Mesothelial cell of epicardium (in vitro differentiated cells): ENCODE results near the gene COL4A1. TPM values are rescaled to one million over a fixed set of nuclear protein-coding genes. Genes with fewer than 3 reads are reported as not detected.

Experiments
- DNase-seq, 2 experiments: peaks; one replicate each; pipeline ENCODE4 v3.0.0; 2021; ENCODE audit warnings: low spot score in 2 of 2; ENCODE audit not compliant: unreplicated experiment in 2 of 2
- H3K27ac Mint-ChIP-seq: 2 replicates; pipeline ENCODE4 v1.8.0; 2021; ENCODE audit warnings: mixed read lengths
- H3K27me3 Mint-ChIP-seq: 2 replicates; pipeline ENCODE4 v1.8.0; 2021; ENCODE audit warnings: low read depth, mixed read lengths
- H3K36me3 Mint-ChIP-seq: 2 replicates; pipeline ENCODE4 v1.8.0; 2021; ENCODE audit warnings: mixed read lengths
- H3K4me1 Mint-ChIP-seq: 2 replicates; pipeline ENCODE4 v1.8.0; 2021; ENCODE audit warnings: mixed read lengths
- H3K4me3 Mint-ChIP-seq: 2 replicates; pipeline ENCODE4 v1.8.0; 2021; ENCODE audit warnings: mild to moderate bottlenecking, moderate library complexity, mixed read lengths
- H3K9me3 Mint-ChIP-seq: 2 replicates; pipeline ENCODE4 v1.8.0; 2021; ENCODE audit warnings: mixed read lengths
- CTCF ChIP-seq: fragments of 200-600 bp; sonication (generic); IDR thresholded peaks from one replicate; pipeline ENCODE4 v1.5.0; 2021; ENCODE audit warnings: antibody characterized with exemption; ENCODE audit not compliant: unreplicated experiment
- total RNA-seq: library from RNA; stranded (reverse); gene quantifications from 3 replicates; pipeline ENCODE4 v1.2.1, GENCODE V29; 2021

COL4A1 gene
- total RNA-seq, 1 donor from 2014 or later: 362 TPM

- Mint-ChIP-seq H3K4me3 (peak overlapping the region; percentile 91), H3K27me3 (no peaks in the 10 kb centered on the region), H3K36me3 (peaks cover 5% of the 10 kb centered on the region), H3K9me3 (no peaks in the 10 kb centered on the region), H3K4me1 (peaks cover 56% of the 10 kb centered on the region), H3K27ac (peak overlapping the region; percentile 95)
- peak in 1 of 2 experiments; percentile 52 for DNase-seq
- TF ChIP-seq CTCF: no peak
These were observed 1.9 kb upstream of the COL4A1 start for GRCh38 chr13:110308656-110309359.

- Mint-ChIP-seq H3K36me3 (peaks cover 5% of the 10 kb centered on the region), H3K4me1 (peaks cover 59% of the 10 kb centered on the region)
These were observed 1.1 kb upstream of the COL4A1 start for GRCh38 chr13:110307767-110308655.

DNA sequence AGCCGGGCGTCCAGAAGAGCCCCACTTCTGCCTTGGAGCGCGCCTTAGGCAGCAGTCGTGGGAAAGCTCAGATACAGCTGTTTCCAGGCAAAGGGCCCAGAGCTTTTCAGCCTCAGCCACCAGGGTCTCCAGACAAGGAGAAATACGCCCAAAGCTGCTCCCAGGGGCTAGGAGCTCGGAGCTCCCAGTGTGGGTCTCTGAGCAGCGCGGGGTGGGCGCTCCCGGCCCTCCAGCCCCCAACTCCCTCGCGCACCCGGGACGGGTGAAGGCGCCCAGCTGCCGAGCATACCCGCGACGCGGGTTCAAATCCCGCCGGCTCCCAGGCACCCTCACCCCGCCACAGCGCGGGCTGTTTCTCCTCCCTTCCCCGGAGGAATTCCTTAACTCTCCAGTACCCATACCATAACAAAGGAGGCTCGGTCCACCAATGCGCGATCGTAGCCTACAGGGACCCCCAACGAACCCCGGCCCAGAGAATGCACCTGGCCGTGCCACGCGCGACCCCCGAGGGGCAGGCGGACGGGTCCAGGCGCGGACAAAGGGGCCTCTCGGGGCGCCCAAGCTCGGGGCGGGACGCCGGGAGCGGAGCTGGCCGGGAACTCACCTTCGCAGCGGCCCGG, 507 bp downstream of the COL4A1 start:
- H3K36me3 Mint-ChIP-seq: peaks cover 5% of the 10 kb centered on the region
- H3K27ac Mint-ChIP-seq: peak overlapping the region; percentile 71
- no peaks in the 10 kb centered on the region for H3K27me3 Mint-ChIP-seq
- peaks cover 57% of the 10 kb centered on the region for H3K4me1 Mint-ChIP-seq
- DNase-seq: peak in 1 of 2 experiments; percentile 53
- no peak for TF ChIP-seq CTCF
- H3K4me3 Mint-ChIP-seq: peak overlapping the region; percentile 65
- no peaks in the 10 kb centered on the region for H3K9me3 Mint-ChIP-seq

More at GRCh38 chr13:110307767-110308655, 1.1 kb upstream of the COL4A1 start:
- peak overlapping the region; percentile 91 for H3K4me3 Mint-ChIP-seq
- peak; percentile 7 for TF ChIP-seq CTCF
- H3K27me3 Mint-ChIP-seq: no peaks in the 10 kb centered on the region
- peak in 1 of 2 experiments; percentile 57 for DNase-seq
- H3K9me3 Mint-ChIP-seq: no peaks in the 10 kb centered on the region
- peak overlapping the region; percentile 95 for H3K27ac Mint-ChIP-seq

DNA sequence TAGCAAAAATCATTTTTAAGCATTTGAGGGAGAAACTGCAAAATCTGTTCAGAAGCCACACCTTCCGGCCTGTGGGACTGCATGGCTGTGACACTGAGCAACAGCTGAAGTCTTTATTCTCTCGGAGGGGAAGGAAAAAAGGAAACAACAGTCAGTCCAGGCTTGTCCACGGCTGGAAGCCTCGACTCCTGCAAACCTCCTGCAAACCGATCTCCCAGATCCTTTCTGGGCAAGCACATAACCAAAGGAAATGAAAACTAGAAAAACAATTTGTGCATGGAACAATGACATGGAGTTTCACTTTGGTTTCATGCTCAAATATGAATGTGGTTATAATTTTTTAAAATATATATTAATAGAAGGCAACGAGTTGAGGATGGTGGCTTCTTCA, 1.0 kb downstream of the COL4A1 start:
- Mint-ChIP-seq H3K4me3 (peak overlapping the region; percentile 65), H3K9me3 (no peaks in the 10 kb centered on the region), H3K4me1 (peaks cover 60% of the 10 kb centered on the region), H3K36me3 (peaks cover 2% of the 10 kb centered on the region), H3K27me3 (no peaks in the 10 kb centered on the region), H3K27ac (peak overlapping the region; percentile 23)
- DNase-seq: no peak
- no peak for TF ChIP-seq CTCF

GRCh38 chr13:110305544-110305943, 1.4 kb downstream of the COL4A1 start:
- peak overlapping the region; percentile 65 for H3K4me3 Mint-ChIP-seq
- H3K9me3 Mint-ChIP-seq: no peaks in the 10 kb centered on the region
- H3K36me3 Mint-ChIP-seq: peaks cover 2% of the 10 kb centered on the region
- TF ChIP-seq CTCF: no peak
- DNase-seq: no peak
- peaks cover 63% of the 10 kb centered on the region for H3K4me1 Mint-ChIP-seq
- H3K27ac Mint-ChIP-seq: peak overlapping the region; percentile 23
- H3K27me3 Mint-ChIP-seq: no peaks in the 10 kb centered on the region
